CD14-positive monocyte (primary cell): Measurements from ENCODE around the gene TTC4. TPM values are rescaled to one million over a fixed set of nuclear protein-coding genes. Genes with fewer than 3 reads are reported as not detected.

Experiments used
- DNase-seq, 3 donors: peaks; one replicate each; pipeline ENCODE4 v3.0.0-alpha.2; 2011 to 2022
- H2AFZ ChIP-seq: 2 replicates; pipeline ENCODE4 v1.6.0; 2012; ENCODE audit warnings: mild to moderate bottlenecking, low read depth, low read length, inconsistent platforms; ENCODE audit not compliant: insufficient read depth, poor library complexity, severe bottlenecking
- H3K27ac ChIP-seq, 2 donors: 1 replicate in 1 of 2; 2 replicates in 1 of 2; pipeline ENCODE4 v1.5.1; 2012 to 2013; ENCODE audit warnings: low read length in 2 of 2, control low read depth in 1 of 2, inconsistent platforms in 1 of 2, low read depth in 1 of 2, mild to moderate bottlenecking in 1 of 2
- H3K27me3 ChIP-seq, 2 donors: one replicate each; pipeline versions ENCODE4 v1.6.0 to v1.6.1; 2011 to 2013; ENCODE audit warnings: low read length in 2 of 2; ENCODE audit not compliant: control insufficient read depth in 2 of 2, insufficient read depth in 2 of 2
- H3K36me3 ChIP-seq, 2 donors: replicated peaks in 1 of 2; 1 replicate in 1 of 2; 2 replicates in 1 of 2; pipeline versions ENCODE4 v1.5.1 to v1.6.1; 2012 to 2013; ENCODE audit warnings: low read length in 2 of 2, control low read depth in 1 of 2, inconsistent platforms in 1 of 2, mild to moderate bottlenecking in 1 of 2; ENCODE audit not compliant: insufficient read depth in 2 of 2, control insufficient read depth in 1 of 2
- H3K4me1 ChIP-seq, 2 donors: 1 replicate in 1 of 2; 2 replicates in 1 of 2; pipeline versions ENCODE4 v1.5.1 to v1.6.1; 2012 to 2013; ENCODE audit warnings: low read length in 2 of 2, control low read depth in 1 of 2, inconsistent platforms in 1 of 2, mild to moderate bottlenecking in 1 of 2, moderate library complexity in 1 of 2; ENCODE audit not compliant: insufficient read depth in 2 of 2, control insufficient read depth in 1 of 2
- H3K4me2 ChIP-seq: replicated peaks from 2 replicates; pipeline ENCODE3; 2012; ENCODE audit warnings: low read length, moderate library complexity, mild to moderate bottlenecking; ENCODE audit not compliant: poor library complexity, severe bottlenecking; ENCODE audit errors: extremely low read depth
- H3K4me3 ChIP-seq, 3 experiments: fragments of 200-600 bp in 1 of 3; sonication (generic) in 1 of 3; replicated peaks in 1 of 3; 1 replicate in 2 of 3; 2 replicates in 1 of 3; pipeline ENCODE4 v1.5.1; 2011 to 2013; ENCODE audit warnings: low read length in 3 of 3, mild to moderate bottlenecking in 3 of 3, control low read depth in 2 of 3, low read depth in 2 of 3, inconsistent platforms in 1 of 3, moderate library complexity in 1 of 3
- H3K79me2 ChIP-seq: 2 replicates; pipeline ENCODE4 v1.6.0; 2012; ENCODE audit warnings: mild to moderate bottlenecking, control low read depth, inconsistent platforms, low read length, moderate library complexity; ENCODE audit not compliant: insufficient read depth
- H3K9ac ChIP-seq: 2 replicates; pipeline ENCODE4 v1.6.0; 2017; ENCODE audit warnings: low read length, mild to moderate bottlenecking; ENCODE audit not compliant: insufficient read depth, poor library complexity, severe bottlenecking
- H3K9me3 ChIP-seq, 2 donors: replicated peaks in 1 of 2; 1 replicate in 1 of 2; 2 replicates in 1 of 2; pipeline versions ENCODE4 v1.5.1 to v1.6.1; 2012 to 2013; ENCODE audit warnings: low read length in 2 of 2, control low read depth in 1 of 2; ENCODE audit not compliant: control insufficient read depth in 1 of 2, insufficient read depth in 1 of 2
- H4K20me1 ChIP-seq: 2 replicates; pipeline ENCODE4 v1.6.0; 2012; ENCODE audit warnings: mild to moderate bottlenecking, low read length, control low read depth, moderate library complexity; ENCODE audit not compliant: insufficient read depth
- H3K27ac Mint-ChIP-seq, 7 donors: one replicate each; pipeline ENCODE4 v1.8.0; 2020; ENCODE audit warnings: mild to moderate bottlenecking in 7 of 7, mixed read lengths in 7 of 7, moderate library complexity in 6 of 7, inconsistent platforms in 2 of 7
- H3K27me3 Mint-ChIP-seq, 3 donors: one replicate each; pipeline ENCODE4 v1.8.0; 2021 to 2022; ENCODE audit warnings: low read depth in 3 of 3, mild to moderate bottlenecking in 3 of 3, mixed read lengths in 3 of 3, moderate library complexity in 3 of 3, inconsistent platforms in 1 of 3
- H3K36me3 Mint-ChIP-seq, 2 donors: one replicate each; pipeline ENCODE4 v1.8.0; 2020; ENCODE audit warnings: mixed read lengths in 2 of 2, inconsistent platforms in 1 of 2, mild to moderate bottlenecking in 1 of 2
- H3K4me1 Mint-ChIP-seq: one replicate; pipeline ENCODE4 v1.8.0; 2020; ENCODE audit warnings: mild to moderate bottlenecking, mixed read lengths
- H3K4me3 Mint-ChIP-seq, 2 donors: one replicate each; pipeline ENCODE4 v1.8.0; 2020; ENCODE audit warnings: mild to moderate bottlenecking in 2 of 2, mixed read lengths in 2 of 2, moderate library complexity in 1 of 2
- H3K9me3 Mint-ChIP-seq, 7 donors: one replicate each; pipeline ENCODE4 v1.8.0; 2020 to 2022; ENCODE audit warnings: mixed read lengths in 7 of 7, mild to moderate bottlenecking in 6 of 7, moderate library complexity in 6 of 7, inconsistent platforms in 2 of 7
- CTCF ChIP-seq: fragments of 200-600 bp; IDR thresholded peaks from one replicate; pipeline ENCODE4 v1.8.0; 2022; ENCODE audit warnings: antibody characterized with exemption, mild to moderate bottlenecking
- WGBS: methylation state at CpG from one replicate; pipeline ENCODE4 v1.1.5; 2013; ENCODE audit warnings: missing lambda C conversion rate; ENCODE audit not compliant: insufficient coverage; 5-methylcytosine and 5-hydroxymethylcytosine counted together
- intact Hi-C, 2 donors: fragments of 100-400 bp; cut with micrococcal nuclease; formaldehyde crosslinking; loops; one replicate each; pipeline versions ENCODE4 v1.15.0 to v1.15.1; 2023
- polyA plus RNA-seq, 3 donors: library from polyadenylated mRNA; depleted of rRNA in 1 of 3; unstranded in 2 of 3; stranded (reverse) in 1 of 3; fragments of 300-500 nt in 2 of 3; fragments of >200 nt in 1 of 3; fragmentation: Illumina TruSeq in 2 of 3; gene quantifications; 1 replicate in 2 of 3; 2 replicates in 1 of 3; pipeline ENCODE4 v1.2.3, GENCODE V29; 2012 to 2021

The TTC4 gene
- polyA plus RNA-seq, 3 donors = 9.2 to 13.3 (median 12.4) TPM

DNA sequence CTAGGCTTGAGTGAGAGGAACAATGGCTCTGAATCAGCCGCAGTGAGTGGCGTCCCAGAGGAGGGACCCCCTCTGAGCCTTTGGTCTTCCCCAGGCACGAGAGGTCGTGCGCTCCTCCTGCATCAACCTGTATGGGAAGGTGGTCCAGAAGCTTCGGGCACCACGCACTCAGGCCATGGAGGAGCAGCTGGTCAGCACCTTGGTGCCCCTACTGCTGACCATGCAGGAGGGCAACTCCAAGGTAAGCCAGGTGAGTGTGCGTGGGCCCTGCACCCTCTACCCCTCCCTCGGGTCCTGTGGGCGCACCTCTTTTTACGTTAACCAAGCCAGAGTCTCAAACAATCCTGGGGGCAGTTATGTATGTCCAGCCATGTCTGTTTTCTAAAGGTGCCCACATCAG is 13.7 kb upstream of the TTC4 start:
- 97% methylated on average over 10 of the region's 11 CpGs for WGBS
- H3K27me3 ChIP-seq = no peaks in the 10 kb centered on the region
- H2AFZ ChIP-seq = no peak overlapping the region
- H3K27me3 Mint-ChIP-seq = peaks cover 0 to 2% (median 2%) of the 10 kb centered on the region in 3 donors
- intact Hi-C loops = no loop called here
- no peak overlapping the region for H3K9ac ChIP-seq
- H3K9me3 ChIP-seq = no peaks in the 10 kb centered on the region
- H3K36me3 Mint-ChIP-seq = no peaks in the 10 kb centered on the region
- no peak for TF ChIP-seq CTCF
- H3K4me3 Mint-ChIP-seq = no peak overlapping the region
- no peak overlapping the region for H3K27ac ChIP-seq
- H3K9me3 Mint-ChIP-seq = no peaks in the 10 kb centered on the region
- H4K20me1 ChIP-seq = no peaks in the 10 kb centered on the region
- no peaks in the 10 kb centered on the region for H3K36me3 ChIP-seq
- H3K4me2 ChIP-seq = no peak overlapping the region
- no peak for DNase-seq
- H3K4me3 ChIP-seq = no peak overlapping the region
- no peaks in the 10 kb centered on the region for H3K4me1 ChIP-seq
- H3K4me1 Mint-ChIP-seq = no peaks in the 10 kb centered on the region
- no peaks in the 10 kb centered on the region for H3K79me2 ChIP-seq
- no peak overlapping the region for H3K27ac Mint-ChIP-seq

GRCh38 chr1:54703471-54703870 is 12.2 kb upstream of the TTC4 start:
- Histone ChIP-seq H3K9ac (no peak overlapping the region), H3K4me2 (no peak overlapping the region), H2AFZ (no peak overlapping the region), H3K4me3 (no peak overlapping the region), H3K9me3 (no peaks in the 10 kb centered on the region), H3K36me3 (no peaks in the 10 kb centered on the region), H4K20me1 (no peaks in the 10 kb centered on the region), H3K27me3 (no peaks in the 10 kb centered on the region), H3K79me2 (no peaks in the 10 kb centered on the region), H3K4me1 (no peaks in the 10 kb centered on the region), H3K27ac (no peak overlapping the region)
- Mint-ChIP-seq H3K27me3 (peaks cover 0 to 3% (median 2%) of the 10 kb centered on the region in 3 donors), H3K4me1 (no peaks in the 10 kb centered on the region), H3K4me3 (no peak overlapping the region), H3K27ac (peak overlapping the region in 1 of 7 donors; percentile 65), H3K9me3 (no peaks in the 10 kb centered on the region), H3K36me3 (no peaks in the 10 kb centered on the region)
- intact Hi-C loops = no loop called here
- TF ChIP-seq CTCF = no peak
- 91% methylated on average over 1 of the region's 10 CpGs for WGBS
- no peak for DNase-seq
